Measurements from ENCODE around the gene HDLBP.

GRCh38 chr2:241183221-241183620 is 132.3 kb downstream of the HDLBP start:
- TF ChIP-seq CTCF (IDR thresholded peaks at IDR 0.05) = no peak
- no peak for TF ChIP-seq POLR2A (IDR thresholded peaks at IDR 0.05)
